SK-N-SH (cell line): Measurements from ENCODE around the gene UBLCP1. TPM values are rescaled to one million over a fixed set of nuclear protein-coding genes. Genes with fewer than 3 reads are reported as not detected.

Experiments
- CTCF ChIA-PET: fragments of 300-600, 350-600 bp; formaldehyde crosslinking; extraction: SDS; loops from one replicate; lab custom pipeline; 2021; lab: Yijun Ruan, JAX
- POLR2A ChIA-PET: fragments of 350-600 bp; sonication (Branson Sonifier 250); formaldehyde crosslinking; extraction: SDS; loops from one replicate; lab custom pipeline; 2020; ENCODE audit warnings: antibody characterized with exemption, inconsistent platforms; lab: Yijun Ruan, JAX
- DNase-seq: peaks from one replicate; pipeline ENCODE4 v3.0.0; 2012
- H2AFZ ChIP-seq: fragments of 200-600 bp; sonication (generic); 2 replicates; pipeline ENCODE4 v1.8.1; 2016; ENCODE audit warnings: antibody characterized with exemption, mild to moderate bottlenecking, low read depth
- H3F3A ChIP-seq: fragments of 200-600 bp; sonication (generic); replicated peaks from 2 replicates; pipeline ENCODE3; 2016; ENCODE audit warnings: antibody characterized with exemption, mild to moderate bottlenecking; ENCODE audit not compliant: insufficient read depth
- H3K27ac ChIP-seq, 2 experiments: fragments of 200-500 bp in 1 of 2; fragments of 200-600 bp in 1 of 2; sonication (Bioruptor generic) in 1 of 2; sonication (generic), shearing (Covaris generic) in 1 of 2; 2 replicates each; pipeline versions ENCODE4 v1.5.1 to v1.6.1; 2014 to 2016; ENCODE audit warnings: low read depth in 2 of 2, inconsistent platforms in 1 of 2, low read length in 1 of 2, mild to moderate bottlenecking in 1 of 2, mixed read lengths in 1 of 2
- H3K27me3 ChIP-seq: fragments of 200-600 bp; sonication (generic), shearing (Covaris generic); 2 replicates; pipeline ENCODE4 v1.6.1; 2016; ENCODE audit warnings: mixed run types; ENCODE audit not compliant: insufficient read depth
- H3K36me3 ChIP-seq, 2 experiments: fragments of 200-500 bp in 1 of 2; fragments of 200-600 bp in 1 of 2; sonication (Bioruptor generic) in 1 of 2; sonication (generic) in 1 of 2; replicated peaks in 1 of 2; 2 replicates each; pipeline versions ENCODE3 to v1.5.1; 2014 to 2016; ENCODE audit warnings: low read length in 1 of 2, mild to moderate bottlenecking in 1 of 2; ENCODE audit not compliant: insufficient read depth in 2 of 2, control insufficient read depth in 1 of 2
- H3K4me1 ChIP-seq, 2 experiments: fragments of 200-500 bp in 1 of 2; fragments of 200-600 bp in 1 of 2; sonication (Bioruptor generic) in 1 of 2; sonication (generic), shearing (Covaris generic) in 1 of 2; 2 replicates each; pipeline versions ENCODE4 v1.5.1 to v1.6.1; 2014 to 2016; ENCODE audit warnings: low read depth in 1 of 2, low read length in 1 of 2, mixed run types in 1 of 2; ENCODE audit not compliant: insufficient read depth in 2 of 2, control insufficient read depth in 1 of 2
- H3K4me2 ChIP-seq: fragments of 200-600 bp; sonication (generic), shearing (Covaris generic); 2 replicates; pipeline ENCODE4 v1.6.1; 2017; ENCODE audit warnings: mixed run types
- H3K4me3 ChIP-seq, 2 experiments: fragments of 200-500 bp in 1 of 2; fragments of 200-600 bp in 1 of 2; sonication (Bioruptor generic) in 1 of 2; sonication (generic), shearing (Covaris generic) in 1 of 2; 2 replicates each; pipeline versions ENCODE4 v1.5.1 to v1.8.1; 2014 to 2016; ENCODE audit warnings: low read depth in 2 of 2, inconsistent platforms in 1 of 2, low read length in 1 of 2, mild to moderate bottlenecking in 1 of 2, mixed read lengths in 1 of 2, moderate library complexity in 1 of 2
- H3K79me2 ChIP-seq: fragments of 200-600 bp; sonication (generic); 2 replicates; pipeline ENCODE4 v1.8.1; 2017; ENCODE audit warnings: mild to moderate bottlenecking; ENCODE audit not compliant: insufficient read depth
- H3K9ac ChIP-seq: fragments of 200-600 bp; sonication (generic); 2 replicates; pipeline ENCODE4 v1.6.1; 2017; ENCODE audit warnings: mixed run types
- H3K9me2 ChIP-seq: fragments of 200-600 bp; sonication (generic); 2 replicates; pipeline ENCODE4 v1.6.1; 2017; ENCODE audit warnings: mixed run types
- H3K9me3 ChIP-seq: fragments of 200-600 bp; sonication (generic); 2 replicates; pipeline ENCODE4 v1.6.1; 2017; ENCODE audit warnings: mixed run types, mild to moderate bottlenecking, moderate library complexity
- H4K20me1 ChIP-seq: fragments of 200-600 bp; sonication (generic); 2 replicates; pipeline ENCODE4 v1.6.1; 2017; ENCODE audit warnings: mild to moderate bottlenecking, mixed run types; ENCODE audit not compliant: insufficient read depth
- CHD2 ChIP-seq: fragments of 150-350 bp; IDR thresholded peaks from 2 replicates; pipeline ENCODE4 v1.6.1; 2018; ENCODE audit warnings: low read length; ENCODE audit not compliant: partially characterized antibody
- CTCF ChIP-seq: fragments of 200-600 bp; sonication (generic); IDR thresholded peaks from 2 replicates; pipeline ENCODE4 v1.6.1; 2017; ENCODE audit warnings: antibody characterized with exemption, mild to moderate bottlenecking, moderate library complexity
- ELF1 ChIP-seq: IDR thresholded peaks from 2 replicates; pipeline ENCODE4 v1.4.0; 2012
- EZH2phosphoT487 ChIP-seq: fragments of 200-600 bp; sonication (generic); IDR thresholded peaks from 2 replicates; pipeline ENCODE4 v1.6.1; 2017; ENCODE audit warnings: low read depth, mixed run types, mild to moderate bottlenecking, antibody characterized with exemption, moderate library complexity, borderline replicate concordance
- FOXJ3 ChIP-seq: sonication (generic); formaldehyde crosslinking; IDR thresholded peaks from 2 replicates; pipeline ENCODE4 v1.5.1; 2020; ENCODE audit warnings: mild to moderate bottlenecking, missing genetic modification reagents
- FOXM1 ChIP-seq: IDR thresholded peaks from 2 replicates; pipeline ENCODE4 v1.4.0; 2012; ENCODE audit warnings: low read depth, mild to moderate bottlenecking
- GATA2 ChIP-seq: sonication (generic); formaldehyde crosslinking; IDR thresholded peaks from 2 replicates; pipeline ENCODE4 v1.5.0; 2020; ENCODE audit warnings: mild to moderate bottlenecking, missing genetic modification reagents
- IRF3 ChIP-seq: fragments of 150-350 bp; IDR thresholded peaks from 2 replicates; pipeline ENCODE4 v1.6.1; 2016; ENCODE audit warnings: mild to moderate bottlenecking, low read depth, low read length
- JUND ChIP-seq: IDR thresholded peaks from 2 replicates; pipeline ENCODE4 v1.4.0; 2012
- MXI1 ChIP-seq: IDR thresholded peaks from 2 replicates; pipeline ENCODE4 v1.6.1; 2012; ENCODE audit warnings: mild to moderate bottlenecking, low read depth, low read length, improper control_type of control experiment
- NFIC ChIP-seq: IDR thresholded peaks from 2 replicates; pipeline ENCODE4 v1.4.0; 2012; ENCODE audit warnings: borderline replicate concordance
- RAD21 ChIP-seq: IDR thresholded peaks from 2 replicates; pipeline ENCODE4 v1.6.1; 2012; ENCODE audit warnings: mild to moderate bottlenecking, low read length
- RCOR1 ChIP-seq: fragments of 150-350 bp; IDR thresholded peaks from 2 replicates; pipeline ENCODE4 v1.6.1; 2017; ENCODE audit warnings: antibody characterized with exemption, low read length
- RFX5 ChIP-seq: IDR thresholded peaks from 2 replicates; pipeline ENCODE4 v1.6.1; 2012; ENCODE audit warnings: mild to moderate bottlenecking, improper control_type of control experiment, low read length
- RXRA ChIP-seq: IDR thresholded peaks from 2 replicates; pipeline ENCODE4 v1.4.0; 2012; ENCODE audit warnings: low read depth, mild to moderate bottlenecking, borderline replicate concordance
- SIN3A ChIP-seq: IDR thresholded peaks from 2 replicates; pipeline ENCODE4 v1.6.1; 2012; ENCODE audit warnings: low read depth, mild to moderate bottlenecking, low read length, moderate library complexity, borderline replicate concordance
- SMC3 ChIP-seq: IDR thresholded peaks from 2 replicates; pipeline ENCODE4 v1.6.1; 2012; ENCODE audit warnings: low read depth, low read length, improper control_type of control experiment
- TAF1 ChIP-seq: IDR thresholded peaks from 2 replicates; pipeline ENCODE4 v1.6.1; 2012; ENCODE audit warnings: low read depth, mild to moderate bottlenecking, low read length, moderate library complexity, borderline replicate concordance
- TCF12 ChIP-seq: IDR thresholded peaks from 2 replicates; pipeline ENCODE4 v1.4.0; 2012
- TEAD4 ChIP-seq: IDR thresholded peaks from 2 replicates; pipeline ENCODE4 v1.4.0; 2012; ENCODE audit warnings: mild to moderate bottlenecking, borderline replicate concordance; ENCODE audit not compliant: insufficient read depth
- USF1 ChIP-seq: IDR thresholded peaks from 2 replicates; pipeline ENCODE4 v1.4.0; 2012; ENCODE audit warnings: low read depth, borderline replicate concordance
- USF2 ChIP-seq: fragments of 150-350 bp; IDR thresholded peaks from 2 replicates; pipeline ENCODE4 v1.6.1; 2017; ENCODE audit warnings: antibody characterized with exemption, low read length, low read depth, borderline replicate concordance
- WGBS: methylation state at CpG from one replicate; pipeline ENCODE4 v1.1.6; 2017; ENCODE audit warnings: low lambda C conversion rate; 5-methylcytosine and 5-hydroxymethylcytosine counted together
- polyA plus RNA-seq, 3 experiments: library from polyadenylated mRNA; depleted of rRNA; stranded (reverse); fragments of >200 nt; gene quantifications; 2 replicates each; pipeline ENCODE4 v1.2.3, GENCODE V29; 2012
- TF ChIP-seq, protein P1 (sequence below): IDR thresholded peaks from 2 replicates; pipeline ENCODE4 v1.4.0; 2012; ENCODE audit warnings: low read depth, borderline replicate concordance

Gene UBLCP1
- polyA plus RNA-seq, 1 of the 3 experiments (the other 2 are of a cell fraction), result 13.8 TPM

GRCh38 chr5:159317849-159318248, 54.8 kb downstream of the UBLCP1 start (continued):
- TF ChIP-seq, protein P1, sequence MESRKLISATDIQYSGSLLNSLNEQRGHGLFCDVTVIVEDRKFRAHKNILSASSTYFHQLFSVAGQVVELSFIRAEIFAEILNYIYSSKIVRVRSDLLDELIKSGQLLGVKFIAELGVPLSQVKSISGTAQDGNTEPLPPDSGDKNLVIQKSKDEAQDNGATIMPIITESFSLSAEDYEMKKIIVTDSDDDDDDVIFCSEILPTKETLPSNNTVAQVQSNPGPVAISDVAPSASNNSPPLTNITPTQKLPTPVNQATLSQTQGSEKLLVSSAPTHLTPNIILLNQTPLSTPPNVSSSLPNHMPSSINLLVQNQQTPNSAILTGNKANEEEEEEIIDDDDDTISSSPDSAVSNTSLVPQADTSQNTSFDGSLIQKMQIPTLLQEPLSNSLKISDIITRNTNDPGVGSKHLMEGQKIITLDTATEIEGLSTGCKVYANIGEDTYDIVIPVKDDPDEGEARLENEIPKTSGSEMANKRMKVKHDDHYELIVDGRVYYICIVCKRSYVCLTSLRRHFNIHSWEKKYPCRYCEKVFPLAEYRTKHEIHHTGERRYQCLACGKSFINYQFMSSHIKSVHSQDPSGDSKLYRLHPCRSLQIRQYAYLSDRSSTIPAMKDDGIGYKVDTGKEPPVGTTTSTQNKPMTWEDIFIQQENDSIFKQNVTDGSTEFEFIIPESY, result no peak
- TF ChIP-seq RAD21 (no peak), RXRA (no peak), USF1 (no peak), USF2 (no peak), FOXJ3 (CRISPR knock-in tag) (no peak)

DNA sequence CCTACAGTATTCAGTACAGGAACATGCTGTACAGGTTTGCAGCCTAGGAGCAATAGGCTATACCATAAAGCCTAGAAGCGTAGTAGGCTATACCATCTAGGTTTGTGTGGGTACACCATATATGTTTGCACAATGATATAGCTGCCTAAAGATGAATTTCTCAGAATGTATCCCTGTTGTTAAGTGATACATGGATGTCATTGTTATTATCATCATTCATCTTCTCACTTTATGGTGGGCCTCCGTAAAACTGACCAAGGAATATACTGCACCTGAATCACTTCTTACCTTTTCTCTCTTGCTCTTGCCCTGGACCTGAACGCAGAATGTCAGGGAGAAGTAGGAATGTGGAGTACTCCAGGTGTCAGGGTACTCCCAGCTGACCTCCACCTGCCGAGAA, 55.4 kb downstream of the UBLCP1 start:
- DNase-seq, result no peak
- ChIA-PET CTCF (interaction anchor here (1.0 to 7.2 kb wide), 6 partner anchors 14 to 161 kb away, joined by 3 to 71 read pairs (median 14); partner anchors contain the start of gene IL12B), POLR2A (no interaction called here)
- Histone ChIP-seq H3K79me2 (no peaks in the 10 kb centered on the region), H3K27ac (no peak overlapping the region), H2AFZ (no peak overlapping the region), H3K27me3 (peaks cover 4% of the 10 kb centered on the region; the same call in 1 of the 2 replicates), H3F3A (no peaks in the 10 kb centered on the region), H3K9ac (no peak overlapping the region), H3K4me2 (no peak overlapping the region), H4K20me1 (no peaks in the 10 kb centered on the region), H3K9me3 (no peaks in the 10 kb centered on the region), H3K36me3 (no peaks in the 10 kb centered on the region), H3K4me1 (peaks cover 0 to 15% of the 10 kb centered on the region in 2 experiments; a peak in 2 of 4 replicates), H3K9me2 (no peaks in the 10 kb centered on the region), H3K4me3 (no peak overlapping the region)
- 66% methylated on average over 4 of the region's 4 CpGs for WGBS
- TF ChIP-seq TEAD4 (no peak), FOXJ3 (CRISPR knock-in tag) (no peak), SIN3A (no peak), CHD2 (no peak), CTCF (no peak), RAD21 (no peak), GATA2 (CRISPR knock-in tag) (no peak), SMC3 (no peak), EZH2phosphoT487 (no peak), ELF1 (no peak), JUND (no peak), TCF12 (no peak), TAF1 (no peak), RFX5 (no peak), MXI1 (no peak), NFIC (no peak), USF2 (no peak), FOXM1 (no peak), RCOR1 (no peak), IRF3 (no peak)
